Measurements from ENCODE around the gene ANKRD65. TPM values are rescaled to one million over a fixed set of nuclear protein-coding genes. Genes with fewer than 3 reads are reported as not detected.
"Not testable (repeated sequence)": the region's sequence is repeated elsewhere in the genome, so short reads cannot be mapped to it uniquely, and the experiment has no call there.

Gene ANKRD65
- polyA plus RNA-seq, 2 donors, result 10.6 to 12.4 TPM

GRCh38 chr1:1388078-1388472, 33.0 kb downstream of the ANKRD65 start:
- Histone ChIP-seq H3K4me3 (ENCODE audit: low read depth in 1 of 2, low read length in 2 of 2) (no peak overlapping the region), H3K4me1 (ENCODE audit: control insufficient read depth in 2 of 2, insufficient read depth in 2 of 2, low read length in 1 of 2) (no peaks in the 10 kb centered on the region), H3K36me3 (ENCODE audit: control insufficient read depth in 2 of 2, insufficient read depth in 2 of 2, low read length in 1 of 2) (peaks cover 39 to 54% of the 10 kb centered on the region in 2 donors), H3K27ac (ENCODE audit: low read depth in 2 of 2, low read length in 1 of 2) (no peak overlapping the region), H3K9me3 (ENCODE audit: control insufficient read depth in 2 of 2, insufficient read depth in 1 of 2, low read depth in 1 of 2, low read length in 1 of 2) (no peaks in the 10 kb centered on the region), H3K27me3 (ENCODE audit: control insufficient read depth in 1 of 2, insufficient read depth in 2 of 2, low read length in 2 of 2) (no peaks in the 10 kb centered on the region)
- WGBS, 2 donors, result 94 to 95% methylated on average over 16 of the region's 16 CpGs

DNA sequence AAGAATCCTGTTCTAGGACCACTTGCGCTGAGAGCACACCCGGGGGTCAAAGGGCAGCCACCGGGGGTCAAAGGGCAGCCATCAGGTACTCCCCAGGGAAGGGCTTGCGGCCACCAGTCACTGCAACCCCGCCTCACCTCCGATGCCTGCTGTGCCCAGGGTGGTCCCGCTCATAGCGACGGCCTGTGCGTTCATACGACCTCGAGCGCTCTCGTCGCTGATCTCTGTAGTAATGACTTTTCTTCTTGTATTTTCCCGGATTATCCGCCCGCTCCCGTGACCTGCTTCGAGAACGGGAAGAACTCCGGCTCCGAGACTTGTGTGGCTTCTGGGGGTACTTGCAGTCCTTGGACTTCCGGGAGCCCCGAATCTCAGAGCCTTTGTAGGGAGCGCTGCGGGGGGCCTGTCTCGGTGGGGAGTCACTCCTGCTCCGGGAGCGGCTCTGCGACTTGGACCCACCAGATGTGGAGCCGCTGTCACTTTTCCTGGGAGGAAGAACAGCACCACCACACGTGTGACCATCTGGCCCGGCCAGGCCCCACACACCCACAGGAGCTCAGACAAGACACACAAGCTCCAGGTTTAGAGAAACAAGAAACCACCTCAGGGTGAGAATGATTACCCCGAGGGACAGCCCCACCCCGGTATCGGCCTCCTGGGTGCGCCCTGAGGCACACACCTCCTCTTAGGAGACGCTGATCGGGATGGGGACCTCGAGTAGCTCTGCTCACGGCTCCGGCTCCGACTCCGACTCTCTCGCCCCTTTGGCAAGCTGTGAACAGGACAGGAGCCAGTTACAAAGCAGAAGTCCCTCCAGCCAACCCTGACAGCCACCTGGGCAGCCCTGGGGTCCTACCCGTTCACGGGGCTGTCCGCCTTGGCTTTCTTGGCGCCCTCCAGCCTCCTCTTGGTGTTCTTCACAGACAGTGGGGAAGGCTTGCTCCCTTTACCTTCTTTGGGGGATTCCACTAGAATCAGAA, 33.7 kb downstream of the ANKRD65 start:
- H3K27me3 ChIP-seq (ENCODE audit: control insufficient read depth in 1 of 2, insufficient read depth in 2 of 2, low read length in 2 of 2), result no peaks in the 10 kb centered on the region
- no peak overlapping the region for H3K27ac ChIP-seq (ENCODE audit: low read depth in 2 of 2, low read length in 1 of 2)
- H3K4me3 ChIP-seq (ENCODE audit: low read depth in 1 of 2, low read length in 2 of 2), result no peak overlapping the region
- 96% methylated on average over 50 of the region's 50 CpGs for WGBS, 2 donors
- no peaks in the 10 kb centered on the region for H3K4me1 ChIP-seq (ENCODE audit: control insufficient read depth in 2 of 2, insufficient read depth in 2 of 2, low read length in 1 of 2)
- no peaks in the 10 kb centered on the region for H3K9me3 ChIP-seq (ENCODE audit: control insufficient read depth in 2 of 2, insufficient read depth in 1 of 2, low read depth in 1 of 2, low read length in 1 of 2)
- H3K36me3 ChIP-seq (ENCODE audit: control insufficient read depth in 2 of 2, insufficient read depth in 2 of 2, low read length in 1 of 2), result peaks cover 33 to 49% of the 10 kb centered on the region in 2 donors

DNA sequence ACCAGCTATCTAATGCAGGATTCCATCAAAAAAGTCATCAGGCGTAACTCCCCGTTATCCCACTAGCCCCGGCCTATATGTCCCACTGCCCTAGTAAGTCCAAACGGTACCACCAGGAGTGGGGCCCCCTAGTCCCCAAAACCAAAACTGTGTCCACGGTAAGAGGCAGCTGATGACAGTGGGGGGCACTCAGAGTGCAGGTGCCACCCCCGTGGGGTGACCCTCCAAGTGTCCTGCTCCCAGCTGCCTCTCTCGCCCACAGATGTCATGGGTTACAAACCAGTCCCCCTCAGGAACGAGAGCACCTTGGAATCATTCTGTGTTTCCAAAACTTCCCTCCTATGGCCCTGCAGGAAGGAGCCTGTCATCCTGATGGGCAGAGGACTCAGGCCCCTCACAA, 35.1 kb downstream of the ANKRD65 start:
- H3K27ac ChIP-seq (ENCODE audit: low read depth in 2 of 2, low read length in 1 of 2), result no peak overlapping the region
- 91 to 93% methylated on average over 8 of the region's 8 CpGs for WGBS, 2 donors

DNA sequence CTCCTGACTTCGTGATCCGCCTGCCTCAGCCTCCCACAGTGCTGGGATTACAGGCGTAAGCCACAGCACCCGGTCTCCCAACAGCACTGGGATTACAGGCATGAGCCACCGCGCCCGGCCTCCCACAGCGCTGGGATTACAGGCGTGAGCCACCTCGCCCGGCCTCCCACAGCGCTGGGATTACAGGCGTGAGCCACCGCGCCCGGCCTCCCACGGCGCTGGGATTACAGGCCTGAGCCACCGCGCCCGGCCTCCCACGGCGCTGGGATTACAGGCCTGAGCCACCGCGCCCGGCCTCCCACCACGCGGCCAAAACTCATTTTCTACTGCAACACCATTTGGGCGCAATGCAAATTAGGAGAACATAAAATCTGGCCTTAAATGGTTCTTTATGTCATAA, 35.7 kb downstream of the ANKRD65 start:
- not testable (repeated sequence) for H3K27me3 ChIP-seq (ENCODE audit: control insufficient read depth in 1 of 2, insufficient read depth in 2 of 2, low read length in 2 of 2); H3K9me3 ChIP-seq (ENCODE audit: control insufficient read depth in 2 of 2, insufficient read depth in 1 of 2, low read depth in 1 of 2, low read length in 1 of 2); H3K4me3 ChIP-seq (ENCODE audit: low read depth in 1 of 2, low read length in 2 of 2); H3K27ac ChIP-seq (ENCODE audit: low read depth in 2 of 2, low read length in 1 of 2); H3K4me1 ChIP-seq (ENCODE audit: control insufficient read depth in 2 of 2, insufficient read depth in 2 of 2, low read length in 1 of 2)
- 94 to 95% methylated on average over 29 of the region's 29 CpGs for WGBS, 2 donors
- H3K36me3 ChIP-seq (ENCODE audit: control insufficient read depth in 2 of 2, insufficient read depth in 2 of 2, low read length in 1 of 2), result peaks cover 22 to 46% of the 10 kb centered on the region in 2 donors

More for the DNA sequence above, 35.1 kb downstream of the ANKRD65 start:
- peaks cover 26 to 49% of the 10 kb centered on the region in 2 donors for H3K36me3 ChIP-seq (ENCODE audit: control insufficient read depth in 2 of 2, insufficient read depth in 2 of 2, low read length in 1 of 2)
- no peaks in the 10 kb centered on the region for H3K27me3 ChIP-seq (ENCODE audit: control insufficient read depth in 1 of 2, insufficient read depth in 2 of 2, low read length in 2 of 2)
- no peaks in the 10 kb centered on the region for H3K4me1 ChIP-seq (ENCODE audit: control insufficient read depth in 2 of 2, insufficient read depth in 2 of 2, low read length in 1 of 2)
- no peaks in the 10 kb centered on the region for H3K9me3 ChIP-seq (ENCODE audit: control insufficient read depth in 2 of 2, insufficient read depth in 1 of 2, low read depth in 1 of 2, low read length in 1 of 2)
- H3K4me3 ChIP-seq (ENCODE audit: low read depth in 1 of 2, low read length in 2 of 2), result no peak overlapping the region

- Histone ChIP-seq H3K27ac (ENCODE audit: low read depth in 2 of 2, low read length in 1 of 2) (no peak overlapping the region), H3K4me3 (ENCODE audit: low read depth in 1 of 2, low read length in 2 of 2) (no peak overlapping the region), H3K9me3 (ENCODE audit: control insufficient read depth in 2 of 2, insufficient read depth in 1 of 2, low read depth in 1 of 2, low read length in 1 of 2) (no peaks in the 10 kb centered on the region), H3K36me3 (ENCODE audit: control insufficient read depth in 2 of 2, insufficient read depth in 2 of 2, low read length in 1 of 2) (peaks cover 6 to 17% of the 10 kb centered on the region in 2 donors), H3K4me1 (ENCODE audit: control insufficient read depth in 2 of 2, insufficient read depth in 2 of 2, low read length in 1 of 2) (no peaks in the 10 kb centered on the region), H3K27me3 (ENCODE audit: control insufficient read depth in 1 of 2, insufficient read depth in 2 of 2, low read length in 2 of 2) (no peaks in the 10 kb centered on the region)
- WGBS, 2 donors, result 74 to 78% methylated on average over 8 of the region's 8 CpGs
Measured at GRCh38 chr1:1381294-1381693, 39.8 kb downstream of the ANKRD65 start.

DNA sequence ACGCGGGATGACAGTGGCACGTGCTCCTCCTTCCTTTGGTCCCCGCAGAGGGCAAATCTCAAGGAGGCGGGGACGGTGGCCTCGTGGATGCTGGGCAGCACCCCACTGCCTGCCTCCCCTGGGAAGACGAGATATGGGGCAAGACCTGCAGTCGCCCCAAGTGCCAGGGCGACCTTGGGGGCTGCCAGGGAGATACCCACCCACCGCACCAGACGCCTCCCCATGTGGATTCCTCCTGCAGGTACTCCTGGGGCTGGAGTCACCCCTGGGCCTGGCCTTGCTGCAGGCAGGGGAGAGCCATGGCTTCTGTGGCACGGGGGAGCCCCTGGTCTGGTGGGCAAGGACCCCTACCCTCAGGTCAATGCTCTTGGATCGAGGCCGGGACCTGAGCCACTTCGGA, 40.2 kb downstream of the ANKRD65 start:
- H3K9me3 ChIP-seq (ENCODE audit: control insufficient read depth in 2 of 2, insufficient read depth in 1 of 2, low read depth in 1 of 2, low read length in 1 of 2), result no peaks in the 10 kb centered on the region
- peaks cover 0 to 3% of the 10 kb centered on the region in 2 donors for H3K4me1 ChIP-seq (ENCODE audit: control insufficient read depth in 2 of 2, insufficient read depth in 2 of 2, low read length in 1 of 2)
- H3K36me3 ChIP-seq (ENCODE audit: control insufficient read depth in 2 of 2, insufficient read depth in 2 of 2, low read length in 1 of 2), result peaks cover 3 to 13% of the 10 kb centered on the region in 2 donors
- 93 to 95% methylated on average over 16 of the region's 16 CpGs for WGBS, 2 donors
- no peak overlapping the region for H3K27ac ChIP-seq (ENCODE audit: low read depth in 2 of 2, low read length in 1 of 2)
- no peak overlapping the region for H3K4me3 ChIP-seq (ENCODE audit: low read depth in 1 of 2, low read length in 2 of 2)
- no peaks in the 10 kb centered on the region for H3K27me3 ChIP-seq (ENCODE audit: control insufficient read depth in 1 of 2, insufficient read depth in 2 of 2, low read length in 2 of 2)

- H3K27me3 ChIP-seq (ENCODE audit: control insufficient read depth in 1 of 2, insufficient read depth in 2 of 2, low read length in 2 of 2), result no peaks in the 10 kb centered on the region
- H3K4me1 ChIP-seq (ENCODE audit: control insufficient read depth in 2 of 2, insufficient read depth in 2 of 2, low read length in 1 of 2), result peaks cover 11% of the 10 kb centered on the region in 2 donors
- peaks cover 0 to 12% of the 10 kb centered on the region in 2 donors for H3K36me3 ChIP-seq (ENCODE audit: control insufficient read depth in 2 of 2, insufficient read depth in 2 of 2, low read length in 1 of 2)
- no peaks in the 10 kb centered on the region for H3K9me3 ChIP-seq (ENCODE audit: control insufficient read depth in 2 of 2, insufficient read depth in 1 of 2, low read depth in 1 of 2, low read length in 1 of 2)
- H3K4me3 ChIP-seq (ENCODE audit: low read depth in 1 of 2, low read length in 2 of 2), result no peak overlapping the region
- WGBS, 2 donors, result 95% methylated on average over 16 of the region's 16 CpGs
- H3K27ac ChIP-seq (ENCODE audit: low read depth in 2 of 2, low read length in 1 of 2), result no peak overlapping the region
Measured at GRCh38 chr1:1377540-1378205, 43.4 kb downstream of the ANKRD65 start.

GRCh38 chr1:1376551-1377226, 44.4 kb downstream of the ANKRD65 start:
- no peak overlapping the region for H3K4me3 ChIP-seq (ENCODE audit: low read depth in 1 of 2, low read length in 2 of 2)
- H3K4me1 ChIP-seq (ENCODE audit: control insufficient read depth in 2 of 2, insufficient read depth in 2 of 2, low read length in 1 of 2), result peaks cover 11 to 13% of the 10 kb centered on the region in 2 donors
- H3K27ac ChIP-seq (ENCODE audit: low read depth in 2 of 2, low read length in 1 of 2), result peak overlapping the region in 1 of 2 donors; percentile 85
- H3K9me3 ChIP-seq (ENCODE audit: control insufficient read depth in 2 of 2, insufficient read depth in 1 of 2, low read depth in 1 of 2, low read length in 1 of 2), result no peaks in the 10 kb centered on the region
- no peaks in the 10 kb centered on the region for H3K27me3 ChIP-seq (ENCODE audit: control insufficient read depth in 1 of 2, insufficient read depth in 2 of 2, low read length in 2 of 2)
- 69 to 72% methylated on average over 10 of the region's 10 CpGs for WGBS, 2 donors
- H3K36me3 ChIP-seq (ENCODE audit: control insufficient read depth in 2 of 2, insufficient read depth in 2 of 2, low read length in 1 of 2), result peaks cover 0 to 9% of the 10 kb centered on the region in 2 donors

DNA sequence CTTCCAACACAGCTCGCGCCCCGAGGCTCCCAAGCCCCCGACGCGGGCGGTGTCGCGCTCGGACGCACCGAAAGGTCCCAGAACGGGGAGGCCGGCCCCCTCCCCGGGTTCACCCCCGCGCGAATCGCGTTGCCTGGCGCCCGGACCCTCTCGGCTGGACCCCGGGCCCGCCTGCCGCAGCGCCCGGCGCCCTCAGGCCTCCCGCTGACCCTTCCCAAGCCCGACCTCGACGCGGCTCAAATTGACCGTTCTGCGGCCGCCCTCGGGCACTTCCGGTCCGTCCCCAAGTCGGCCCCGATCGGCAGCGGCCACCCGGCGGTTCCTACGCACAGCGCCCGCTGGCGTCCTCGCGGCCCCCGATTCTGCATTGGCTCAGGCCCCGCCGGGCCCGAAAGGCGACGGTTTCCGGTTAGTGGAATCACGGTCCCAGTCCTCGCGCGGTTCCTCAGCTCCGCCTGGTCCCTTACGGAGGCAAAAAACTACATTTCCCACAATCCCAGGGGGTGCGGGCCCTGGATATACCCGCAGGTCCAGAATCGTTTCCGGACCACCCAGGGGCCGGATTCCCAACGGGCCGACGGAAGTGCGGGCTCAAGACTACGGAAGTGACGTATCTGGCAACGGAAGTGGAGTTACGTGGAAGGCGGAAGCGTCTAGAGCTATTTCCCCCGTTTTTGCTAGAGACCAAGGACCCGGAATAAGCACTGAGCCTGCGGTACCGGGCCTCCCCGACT, 46.0 kb downstream of the ANKRD65 start, which contains the start of gene AURKAIP1:
Gene AURKAIP1, minus strand, starts transcription at position 279 of the 734 bp plus-strand sequence. CDS start 451 bp downstream, outside the sequence.
- Histone ChIP-seq H3K27me3 (ENCODE audit: control insufficient read depth in 1 of 2, insufficient read depth in 2 of 2, low read length in 2 of 2) (no peaks in the 10 kb centered on the region), H3K9me3 (ENCODE audit: control insufficient read depth in 2 of 2, insufficient read depth in 1 of 2, low read depth in 1 of 2, low read length in 1 of 2) (no peaks in the 10 kb centered on the region), H3K4me1 (ENCODE audit: control insufficient read depth in 2 of 2, insufficient read depth in 2 of 2, low read length in 1 of 2) (peaks cover 11 to 13% of the 10 kb centered on the region in 2 donors), H3K36me3 (ENCODE audit: control insufficient read depth in 2 of 2, insufficient read depth in 2 of 2, low read length in 1 of 2) (peaks cover 0 to 3% of the 10 kb centered on the region in 2 donors), H3K27ac (ENCODE audit: low read depth in 2 of 2, low read length in 1 of 2) (peak within 1 kb of the TSS; percentile 85 to 94), H3K4me3 (ENCODE audit: low read depth in 1 of 2, low read length in 2 of 2) (peak within 1 kb of the TSS; percentile 75 to 97)
- 1% methylated on average over 71 to 85 of the region's 85 CpGs for WGBS, 2 donors
